HG02759 (cell line): ENCODE results near the gene AP5B1.
A peak's percentile ranks its signal among the peaks of the same experiment; 100 is the strongest.

Source experiments
- ATAC-seq: cut with Tn5 transposase; IDR thresholded peaks from one replicate; pipeline ENCODE4 v1.9.1; 2021; ENCODE audit warnings: mild to moderate bottlenecking, moderate library complexity; ENCODE audit not compliant: unreplicated experiment

AP5B1 gene

GRCh38 chr11:65780770-65781151, at the start of gene AP5B1:
AP5B1 (minus strand) TSS chr11:65780976; CDS start chr11:65780591, 385 bp downstream.
- ATAC-seq: peak; percentile 71

GRCh38 chr11:65829459-65829858, 48.7 kb upstream of the AP5B1 start:
- ATAC-seq: no peak

- no peak for ATAC-seq
Observed at GRCh38 chr11:65826984-65827735, 46.4 kb upstream of the AP5B1 start.

GRCh38 chr11:65822776-65823528, 42.2 kb upstream of the AP5B1 start:
- ATAC-seq: no peak

GRCh38 chr11:65821107-65821506, 40.3 kb upstream of the AP5B1 start:
- ATAC-seq: no peak

- peak; percentile 86 for ATAC-seq
Observed at GRCh38 chr11:65817835-65818680, 37.3 kb upstream of the AP5B1 start.

- ATAC-seq: no peak
Observed at GRCh38 chr11:65817312-65817834, 36.6 kb upstream of the AP5B1 start.

- ATAC-seq: no peak
Observed at GRCh38 chr11:65816696-65817095, 35.9 kb upstream of the AP5B1 start.

- no peak for ATAC-seq
Observed at GRCh38 chr11:65814986-65815565, 34.3 kb upstream of the AP5B1 start.

GRCh38 chr11:65814131-65814985, 33.6 kb upstream of the AP5B1 start:
- ATAC-seq: no peak

- no peak for ATAC-seq
Observed at GRCh38 chr11:65811764-65812475, 31.1 kb upstream of the AP5B1 start.

GRCh38 chr11:65810046-65810868, 29.5 kb upstream of the AP5B1 start:
- ATAC-seq: no peak

- ATAC-seq: no peak
Observed at GRCh38 chr11:65809496-65809895, 28.7 kb upstream of the AP5B1 start.

- ATAC-seq: no peak
Observed at GRCh38 chr11:65808744-65809341, 28.1 kb upstream of the AP5B1 start.

- ATAC-seq: no peak
Observed at GRCh38 chr11:65806979-65807378, 26.2 kb upstream of the AP5B1 start.

GRCh38 chr11:65803797-65804492, 23.2 kb upstream of the AP5B1 start:
- ATAC-seq: no peak

- peak; percentile 50 for ATAC-seq
Observed at GRCh38 chr11:65802841-65803240, 22.1 kb upstream of the AP5B1 start.
